GM18517 (cell line): Measurements from ENCODE around the gene THAP6.
"Not testable (repeated sequence)": the region's sequence is repeated elsewhere in the genome, so short reads cannot be mapped to it uniquely, and the experiment has no call there.

Source experiments
- ATAC-seq: cut with Tn5 transposase; IDR thresholded peaks from one replicate; pipeline ENCODE4 v1.9.1; 2021; ENCODE audit warnings: mild to moderate bottlenecking, moderate library complexity; ENCODE audit not compliant: unreplicated experiment

Gene THAP6

GRCh38 chr4:75514131-75514948 lies at the start of gene THAP6, which contains the start of gene RCHY1:
THAP6 (plus strand) TSS chr4:75514473; CDS start chr4:75515453, 980 bp downstream.
RCHY1 (minus strand) TSS chr4:75514403; CDS start chr4:75514286, 117 bp downstream.
- peak; percentile 95 for ATAC-seq

- no peak for ATAC-seq
Observed at GRCh38 chr4:75469896-75470295, 44.4 kb upstream of the THAP6 start.

GRCh38 chr4:75470738-75471137 lies 43.5 kb upstream of the THAP6 start:
- no peak for ATAC-seq

- no peak for ATAC-seq
Observed at GRCh38 chr4:75477201-75477600, 37.1 kb upstream of the THAP6 start.

GRCh38 chr4:75484190-75484589 lies 30.1 kb upstream of the THAP6 start:
- no peak for ATAC-seq

- ATAC-seq, result no peak
Observed at GRCh38 chr4:75490155-75490554, 24.1 kb upstream of the THAP6 start.

- ATAC-seq, result no peak
Observed at GRCh38 chr4:75494563-75494962, 19.7 kb upstream of the THAP6 start.

GRCh38 chr4:75495476-75495875 lies 18.8 kb upstream of the THAP6 start:
- no peak for ATAC-seq

GRCh38 chr4:75496406-75496805 lies 17.9 kb upstream of the THAP6 start:
- ATAC-seq, result no peak

GRCh38 chr4:75497133-75497532 lies 17.1 kb upstream of the THAP6 start:
- no peak for ATAC-seq

GRCh38 chr4:75498041-75498440 lies 16.2 kb upstream of the THAP6 start:
- ATAC-seq, result no peak

- ATAC-seq, result no peak
Observed at GRCh38 chr4:75499900-75500299, 14.4 kb upstream of the THAP6 start.

GRCh38 chr4:75502671-75503070 lies 11.6 kb upstream of the THAP6 start:
- no peak for ATAC-seq

GRCh38 chr4:75505630-75506029 lies 8.6 kb upstream of the THAP6 start:
- no peak for ATAC-seq

- not testable (repeated sequence) for ATAC-seq
Observed at GRCh38 chr4:75509592-75509991, 4.7 kb upstream of the THAP6 start.

GRCh38 chr4:75511841-75512240 lies 2.4 kb upstream of the THAP6 start:
- no peak for ATAC-seq

- no peak for ATAC-seq
Observed at GRCh38 chr4:75512386-75513211, 1.7 kb upstream of the THAP6 start.

GRCh38 chr4:75513526-75514130 lies 645 bp upstream of the THAP6 start:
- ATAC-seq, result no peak

- ATAC-seq, result no peak
Observed at GRCh38 chr4:75514949-75515612, 808 bp downstream of the THAP6 start.

- ATAC-seq, result no peak
Observed at GRCh38 chr4:75516144-75516543, 1.9 kb downstream of the THAP6 start.

GRCh38 chr4:75519452-75519851 lies 5.2 kb downstream of the THAP6 start:
- ATAC-seq, result not testable (repeated sequence)
